Stimulated activated CD4-positive, alpha-beta T cell treated with anti-CD3 and anti-CD28 coated beads, TNF-alpha, amount 100 ng/mL, for 1 hour (primary cell): Measurements from ENCODE around the gene CLASRP.

Source experiments
- DNase-seq, 3 donors: peaks; one replicate each; pipeline ENCODE4 v3.0.0-alpha.2; 2020; ENCODE audit warnings: low read depth in 3 of 3, low spot score in 1 of 3

The CLASRP gene

DNA sequence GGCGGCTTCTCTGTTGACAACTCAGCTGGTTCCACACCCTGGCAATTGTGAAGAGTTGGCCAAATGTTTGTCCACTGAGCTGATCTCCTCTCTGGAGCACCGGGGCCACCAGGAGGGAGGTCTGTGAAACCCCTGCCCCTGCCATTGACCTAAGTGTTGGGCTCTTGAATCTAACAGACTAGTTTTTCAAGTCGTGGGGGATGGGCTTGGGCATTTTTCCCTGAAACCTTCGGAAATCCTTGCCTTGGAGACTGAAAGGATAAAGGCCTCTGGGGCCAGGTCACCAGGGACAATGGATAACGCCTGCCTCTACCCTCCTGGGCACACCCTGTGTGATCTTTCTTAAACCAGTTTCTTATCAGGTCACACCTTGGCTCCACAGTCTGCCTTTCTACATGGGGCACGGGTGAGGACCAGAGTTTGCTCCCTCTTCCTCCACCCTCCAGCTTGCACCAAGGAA lies 41.1 kb downstream of the CLASRP start:
- DNase-seq, result no peak

DNA sequence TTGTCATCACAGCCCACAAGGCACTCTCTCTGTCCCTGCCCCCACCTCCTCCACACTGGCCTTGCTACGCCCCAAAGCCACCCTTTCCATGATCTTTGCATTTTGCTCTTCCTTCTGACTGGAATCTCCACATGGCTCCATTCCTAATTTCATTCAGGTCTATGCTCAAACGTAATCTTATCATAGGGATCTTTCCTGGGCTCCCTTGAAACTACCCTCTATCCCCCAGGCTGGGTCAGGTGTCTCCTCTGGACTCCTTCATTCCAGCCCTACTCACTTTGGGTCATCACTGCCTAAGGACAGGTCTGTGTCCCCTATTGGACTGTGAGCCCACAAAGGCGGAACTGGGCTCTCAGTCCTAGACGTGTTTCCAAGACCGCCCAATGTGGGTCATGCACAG lies 43.3 kb downstream of the CLASRP start:
- DNase-seq, result no peak

DNA sequence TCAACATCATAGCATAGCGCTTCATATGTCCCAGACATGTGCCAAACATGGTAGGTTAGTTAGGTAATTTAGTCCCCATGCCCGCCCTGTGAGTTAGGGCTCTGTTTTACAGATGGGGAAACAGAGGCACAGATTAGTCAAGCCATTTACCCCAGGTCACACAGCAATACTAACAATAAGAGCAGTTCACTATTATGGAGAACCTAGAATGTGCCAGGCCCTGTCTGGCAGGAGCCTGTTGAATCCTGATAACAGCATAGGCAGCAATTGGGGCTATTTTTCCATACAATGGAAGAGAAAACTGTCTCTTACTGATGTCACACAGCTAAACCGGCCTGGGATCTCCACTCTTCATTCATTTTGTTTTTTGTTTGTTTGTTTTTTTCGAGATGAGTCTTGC lies 47.6 kb downstream of the CLASRP start:
- DNase-seq, result no peak

DNA sequence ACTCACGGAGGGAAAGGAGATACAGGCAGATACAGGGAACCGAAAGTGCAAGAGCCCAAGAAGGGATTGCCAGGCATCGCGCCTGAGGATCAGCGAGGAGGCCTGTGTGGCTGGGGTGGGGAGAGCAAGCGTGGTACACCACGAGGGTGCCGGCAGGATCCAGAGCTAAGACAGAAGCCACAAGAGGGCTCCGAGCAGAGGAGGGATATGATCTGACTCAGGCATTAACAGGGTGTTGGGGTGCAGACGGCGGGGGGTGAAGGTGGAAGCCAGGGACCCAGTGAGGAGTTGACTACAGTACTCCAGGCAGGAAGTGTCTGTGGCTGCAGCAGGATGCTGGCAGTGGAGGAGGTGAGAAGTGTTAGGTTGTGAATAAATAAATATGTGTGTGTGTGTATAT lies 48.7 kb downstream of the CLASRP start:
- DNase-seq, result peak in 1 of 3 donors; percentile 18

DNA sequence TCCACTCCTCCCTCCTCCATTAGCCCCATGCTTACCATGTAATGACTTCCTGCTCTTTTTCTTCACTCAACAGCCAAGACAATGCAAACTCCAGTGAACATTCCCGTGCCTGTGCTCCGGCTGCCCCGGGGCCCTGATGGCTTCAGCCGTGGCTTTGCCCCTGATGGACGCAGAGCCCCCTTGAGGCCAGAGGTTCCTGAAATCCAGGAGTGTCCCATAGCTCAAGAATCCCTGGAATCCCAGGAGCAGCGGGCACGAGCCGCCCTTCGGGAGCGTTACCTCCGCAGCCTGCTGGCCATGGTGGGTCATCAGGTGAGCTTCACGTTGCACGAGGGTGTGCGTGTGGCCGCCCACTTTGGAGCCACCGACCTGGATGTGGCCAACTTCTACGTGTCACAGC lies 51.2 kb downstream of the CLASRP start:
- no peak for DNase-seq

DNA sequence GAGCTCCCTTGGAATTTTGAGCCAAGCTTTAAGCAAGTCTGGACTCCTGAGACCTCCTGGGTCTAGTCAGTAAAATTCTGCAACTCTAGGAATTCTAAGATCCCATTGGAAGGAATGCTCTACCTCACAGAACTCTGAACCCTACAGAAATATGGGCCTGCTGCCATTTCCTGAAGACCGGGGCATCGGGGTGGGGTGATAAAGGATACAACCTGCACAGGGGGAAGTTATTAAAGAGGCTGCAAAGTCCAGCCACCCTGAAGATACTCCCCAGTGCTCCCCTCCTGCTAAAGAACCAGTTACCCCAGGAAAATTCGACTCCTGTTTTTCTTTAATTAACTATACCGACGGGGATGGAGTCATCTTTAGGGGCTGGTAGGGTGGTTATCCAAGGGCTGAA lies 51.8 kb downstream of the CLASRP start:
- DNase-seq, result no peak

DNA sequence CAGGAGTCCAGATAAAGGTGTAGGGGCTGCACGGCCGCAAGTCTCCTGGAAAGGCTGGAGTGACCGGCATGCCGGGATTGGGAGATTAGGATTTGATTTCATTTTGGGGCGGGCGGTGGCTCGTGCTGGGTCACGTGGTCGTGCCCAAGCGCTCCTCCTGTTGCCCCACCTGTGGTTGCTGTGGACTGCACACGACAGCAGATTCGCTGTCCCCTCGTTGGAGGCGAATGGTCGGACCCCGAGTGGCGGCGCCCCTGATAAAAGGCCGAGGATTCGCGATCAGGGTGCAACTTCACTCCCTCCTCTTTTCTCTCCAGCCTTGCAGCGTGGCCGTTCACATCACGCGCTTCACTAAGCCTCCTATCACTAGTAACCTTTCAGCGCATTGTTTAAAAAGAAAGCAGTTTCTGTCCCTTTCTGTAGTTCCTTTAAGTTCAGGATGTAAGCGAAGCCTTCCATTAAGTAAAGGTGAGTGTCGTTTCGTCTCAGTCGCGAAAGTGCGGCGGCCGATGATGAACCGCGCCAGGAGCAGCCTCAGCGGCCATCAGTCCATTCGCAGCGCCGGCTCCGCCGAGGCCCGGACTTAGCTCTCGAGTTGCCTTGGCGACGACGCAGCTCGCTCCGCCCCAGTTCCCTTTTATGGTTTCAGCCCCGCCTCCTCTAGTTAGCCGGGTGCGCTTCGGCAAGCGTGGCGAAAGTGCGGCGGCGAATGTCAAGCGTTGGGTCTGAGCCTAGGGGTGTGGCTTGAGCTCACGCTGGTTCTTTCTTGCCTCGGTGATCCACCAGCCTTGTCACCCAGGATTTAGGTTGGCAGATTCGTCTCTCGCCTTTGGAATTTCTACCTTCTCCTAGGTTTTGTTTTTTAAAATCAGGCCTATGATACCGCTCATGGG lies 52.4 kb downstream of the CLASRP start:
- DNase-seq, result peak; percentile 85 to 97 (median 94)

DNA sequence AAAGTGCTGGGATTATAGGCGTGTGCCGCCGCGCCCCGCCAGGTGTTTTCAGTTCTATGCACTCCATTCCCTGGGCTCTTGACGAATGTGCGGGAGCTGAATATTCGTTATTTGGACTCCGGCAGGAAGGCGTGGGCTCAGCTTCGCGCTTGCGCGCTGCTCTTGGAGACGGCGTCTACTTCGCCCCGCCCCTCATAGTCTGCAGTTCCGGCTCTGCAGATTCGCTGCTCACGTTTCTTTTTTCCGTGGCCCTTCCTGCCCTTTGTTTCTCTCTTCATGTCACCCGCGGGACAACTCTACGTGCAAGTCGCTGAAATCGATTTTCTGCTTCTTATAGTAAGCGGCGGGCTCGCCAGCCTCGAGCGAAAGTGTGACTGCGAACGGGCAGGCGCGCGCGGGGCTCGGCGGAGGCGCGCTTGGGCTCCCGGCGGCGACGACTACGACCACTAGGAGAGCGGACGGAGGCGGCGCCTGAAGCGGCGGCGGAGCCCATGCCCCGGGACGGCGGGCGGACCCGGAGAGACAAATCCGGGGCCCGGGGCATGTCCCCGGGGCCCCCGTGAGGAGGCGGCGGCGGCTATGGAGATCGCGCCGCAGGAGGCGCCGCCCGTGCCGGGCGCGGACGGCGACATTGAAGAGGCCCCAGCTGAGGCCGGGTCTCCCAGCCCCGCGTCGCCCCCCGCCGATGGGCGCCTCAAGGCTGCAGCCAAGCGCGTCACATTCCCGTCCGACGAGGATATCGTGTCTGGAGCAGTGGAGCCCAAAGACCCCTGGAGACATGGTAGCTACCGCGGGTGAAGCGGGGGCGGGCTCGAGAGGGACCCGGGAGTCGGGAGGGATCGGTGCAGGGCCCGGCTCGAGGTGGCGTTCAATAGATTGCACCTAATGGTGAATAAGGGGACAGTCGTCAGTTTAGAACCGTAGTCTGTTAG lies 54.2 kb downstream of the CLASRP start, which contains the start of gene PPP1R37:
PPP1R37 (plus strand) TSS at position 433 of the 932 bp plus-strand sequence; CDS start at position 580, 147 bp downstream.
- DNase-seq, result peak; percentile 81 to 82 (median 82)

DNA sequence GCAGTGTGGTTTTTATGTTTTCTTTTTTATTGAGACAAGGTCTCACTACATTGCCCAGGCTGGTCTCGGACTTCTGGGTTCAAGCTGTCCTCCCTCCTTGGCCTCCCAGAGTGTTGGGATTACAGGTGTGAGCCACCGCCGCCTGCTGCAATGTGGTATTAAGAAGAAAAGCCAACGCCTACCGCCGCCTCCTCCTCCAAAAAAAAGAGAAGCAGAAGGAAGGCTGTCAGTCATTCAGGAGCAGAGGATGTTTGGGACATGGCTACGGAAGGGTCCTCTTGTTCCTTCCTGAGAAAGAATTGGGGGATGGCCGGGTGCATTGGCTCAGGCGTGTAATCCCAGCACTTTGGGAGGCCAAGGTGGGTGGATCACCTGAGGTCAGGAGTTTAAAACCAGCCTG lies 55.3 kb downstream of the CLASRP start:
- DNase-seq, result no peak

DNA sequence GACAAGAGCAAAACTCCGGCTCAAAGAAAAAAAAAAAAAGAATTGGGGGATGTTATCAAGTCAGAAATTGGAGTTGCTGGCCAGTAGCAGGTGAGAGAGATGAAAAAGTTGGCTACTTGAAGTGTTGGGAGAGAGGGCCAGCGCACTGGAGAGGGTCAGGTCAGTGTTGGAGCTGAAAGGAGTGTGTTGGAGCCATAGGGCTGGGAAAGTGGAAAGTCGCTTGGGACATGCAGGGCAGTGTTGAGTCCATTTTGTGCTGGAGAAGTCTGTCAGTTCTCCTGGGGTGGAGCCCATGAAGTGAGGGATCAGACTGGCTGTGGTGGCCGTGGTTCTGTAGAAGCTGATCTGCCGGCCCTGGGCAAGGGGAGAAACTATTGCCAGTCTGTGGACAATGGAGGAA lies 55.9 kb downstream of the CLASRP start:
- no peak for DNase-seq

DNA sequence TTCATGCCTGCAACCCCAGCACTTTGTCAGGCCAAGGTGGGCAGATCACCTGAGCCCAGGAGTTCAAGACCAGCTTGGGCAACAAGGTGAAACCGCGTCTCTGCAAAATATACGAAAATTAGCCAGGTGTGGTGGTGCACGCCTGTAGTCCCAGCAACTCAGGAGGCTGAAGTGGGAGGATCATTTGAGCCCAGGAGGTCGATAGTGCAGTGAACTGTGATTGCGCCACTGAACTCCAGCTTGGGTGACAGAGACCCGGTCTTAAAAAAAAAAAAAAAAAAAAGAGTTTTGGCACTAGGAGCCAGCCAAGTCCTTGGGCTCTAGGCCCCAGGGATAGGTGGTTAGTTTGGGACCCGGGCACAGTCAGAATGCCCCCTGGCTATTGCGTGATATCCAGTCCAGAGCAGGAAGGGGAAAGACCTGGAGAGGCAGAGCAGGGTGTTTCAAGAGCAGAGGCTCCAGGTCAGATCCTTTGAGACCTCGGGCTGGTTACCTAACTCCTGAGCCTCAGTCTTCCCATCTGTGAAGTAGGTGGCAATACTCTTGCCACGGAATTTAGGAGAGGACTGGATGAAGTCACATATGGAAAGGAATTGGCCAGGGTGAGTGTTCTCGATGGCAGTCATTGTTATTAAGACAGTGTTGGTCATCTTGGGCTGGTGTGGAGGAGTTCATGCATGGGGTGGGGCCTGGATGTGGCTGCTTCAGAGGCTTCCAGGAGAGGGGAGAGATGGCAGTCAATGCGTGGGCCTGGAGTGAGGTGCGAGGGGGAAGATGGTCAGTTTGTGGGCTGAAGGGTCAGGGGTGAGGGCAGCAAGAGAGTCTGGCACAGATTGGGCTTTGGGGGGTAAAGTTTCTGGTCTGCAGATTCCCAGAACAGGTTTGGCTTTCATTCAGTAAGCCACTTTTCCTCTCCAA lies 56.9 kb downstream of the CLASRP start:
- DNase-seq, result no peak

DNA sequence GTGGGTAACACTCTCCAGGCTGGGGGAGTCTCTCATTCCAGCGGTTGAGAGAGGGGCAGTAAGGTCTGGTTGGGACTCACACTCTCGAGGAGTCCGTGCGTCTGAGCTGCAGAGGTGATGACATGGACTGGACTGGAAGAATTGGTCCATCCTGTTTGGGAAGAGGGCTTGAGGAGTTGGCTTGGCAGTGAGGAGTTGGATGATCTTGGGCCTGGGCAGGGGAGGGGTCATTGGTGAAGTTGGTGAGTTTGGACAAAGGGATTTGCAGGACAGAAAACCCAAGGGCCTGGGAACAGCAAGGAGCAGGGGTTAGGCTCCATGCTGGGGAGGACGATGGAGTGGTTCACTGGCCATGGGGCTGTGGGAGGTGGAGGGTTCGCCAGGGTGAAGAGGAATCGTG lies 57.9 kb downstream of the CLASRP start:
- DNase-seq, result no peak

DNA sequence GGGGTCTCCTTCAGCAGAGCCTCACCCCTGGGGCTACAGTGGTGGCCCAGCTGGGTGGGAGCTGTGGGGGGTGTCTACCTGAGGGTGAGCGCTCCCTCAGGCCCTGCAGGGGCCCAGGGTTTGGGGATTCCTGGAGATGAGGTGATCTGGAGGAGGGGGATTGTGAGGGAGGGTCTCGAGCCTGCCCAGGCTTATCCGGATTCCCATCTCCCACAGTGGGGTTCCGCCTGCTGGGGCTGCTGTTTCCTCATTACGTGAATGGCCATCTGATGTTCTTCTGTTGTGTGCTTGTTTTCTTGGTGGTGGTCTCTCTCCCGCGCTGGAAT lies 58.6 kb downstream of the CLASRP start:
- no peak for DNase-seq

DNA sequence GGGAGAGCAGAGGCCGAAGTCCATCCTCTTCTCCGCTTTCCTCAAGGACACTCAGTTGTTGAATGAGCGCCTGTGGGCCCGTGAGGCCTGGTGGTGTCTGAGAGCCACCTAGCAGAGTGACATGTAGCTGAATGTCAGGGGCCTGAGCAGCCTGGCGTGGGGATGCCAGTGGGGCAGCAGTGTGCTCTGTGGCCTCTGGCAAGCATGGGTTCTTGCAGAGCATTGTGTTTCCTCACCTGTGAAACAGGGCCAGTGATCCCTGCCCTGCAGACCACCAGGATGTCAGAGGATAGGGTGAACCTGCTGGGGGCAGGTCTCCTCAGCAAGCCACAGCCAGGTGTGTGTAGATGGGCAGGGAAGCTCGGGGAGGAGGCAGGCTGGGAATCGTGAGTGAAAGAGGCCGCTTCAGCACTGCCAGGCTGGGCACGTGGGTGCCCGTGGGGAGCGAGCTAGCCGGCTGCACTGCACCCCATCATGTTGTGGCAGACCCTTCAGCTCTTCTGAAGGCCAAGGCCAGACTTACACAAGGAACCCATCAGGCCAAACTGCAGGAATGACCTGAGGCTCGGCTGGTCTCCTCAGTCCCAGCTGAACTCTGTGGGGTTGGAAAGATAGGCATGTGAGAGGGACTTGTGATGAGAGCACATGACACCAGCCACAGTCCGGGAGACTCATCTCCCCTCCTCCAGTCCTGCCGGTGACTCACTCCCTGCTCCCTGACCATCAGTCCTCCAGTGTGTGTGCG lies 59.1 kb downstream of the CLASRP start:
- no peak for DNase-seq

DNA sequence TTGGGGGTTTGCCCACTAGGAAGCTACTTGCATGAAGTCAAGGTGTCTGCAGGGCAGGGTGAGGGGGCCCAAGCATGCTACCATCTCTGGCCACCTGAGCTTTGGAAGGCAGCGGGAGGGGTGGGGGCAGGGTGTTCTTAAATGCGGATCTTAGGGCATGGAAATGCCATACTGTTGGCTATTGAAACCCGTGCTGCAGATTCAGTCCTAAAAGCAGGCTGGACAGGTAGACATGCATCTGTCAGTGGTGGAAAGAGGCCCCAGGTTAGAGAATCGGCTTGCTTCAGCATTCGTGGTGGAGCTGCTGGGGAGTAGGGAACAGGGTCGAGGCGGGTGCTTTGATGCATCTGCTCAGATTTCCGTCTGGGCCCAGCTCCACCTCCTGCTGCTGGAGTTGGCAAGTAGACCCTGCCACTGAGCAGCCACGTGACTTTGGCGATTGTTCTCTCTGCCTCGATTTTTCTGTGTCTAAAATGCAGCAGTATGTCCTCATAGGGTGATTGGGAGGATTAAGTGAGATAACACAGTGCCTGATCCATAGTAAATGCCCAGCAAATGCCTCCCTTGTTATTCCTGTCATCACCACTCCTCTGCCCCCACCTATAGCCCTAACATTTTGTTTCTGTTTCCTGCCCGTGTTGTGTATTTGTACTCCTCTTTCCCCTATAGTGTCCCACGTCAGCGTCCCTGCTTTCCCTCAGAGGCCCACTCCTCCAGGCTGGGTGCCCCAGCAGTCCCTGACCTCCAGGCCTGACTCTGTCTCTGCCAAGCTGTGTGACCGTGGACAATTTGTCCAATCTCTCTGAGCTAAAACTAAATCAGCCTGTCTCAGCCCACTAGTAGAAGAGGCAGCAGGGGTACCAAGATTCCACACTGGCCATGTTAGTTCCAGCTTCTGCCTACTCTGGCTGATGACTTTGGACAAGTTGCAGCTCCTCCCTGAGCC lies 59.9 kb downstream of the CLASRP start:
- DNase-seq, result no peak

DNA sequence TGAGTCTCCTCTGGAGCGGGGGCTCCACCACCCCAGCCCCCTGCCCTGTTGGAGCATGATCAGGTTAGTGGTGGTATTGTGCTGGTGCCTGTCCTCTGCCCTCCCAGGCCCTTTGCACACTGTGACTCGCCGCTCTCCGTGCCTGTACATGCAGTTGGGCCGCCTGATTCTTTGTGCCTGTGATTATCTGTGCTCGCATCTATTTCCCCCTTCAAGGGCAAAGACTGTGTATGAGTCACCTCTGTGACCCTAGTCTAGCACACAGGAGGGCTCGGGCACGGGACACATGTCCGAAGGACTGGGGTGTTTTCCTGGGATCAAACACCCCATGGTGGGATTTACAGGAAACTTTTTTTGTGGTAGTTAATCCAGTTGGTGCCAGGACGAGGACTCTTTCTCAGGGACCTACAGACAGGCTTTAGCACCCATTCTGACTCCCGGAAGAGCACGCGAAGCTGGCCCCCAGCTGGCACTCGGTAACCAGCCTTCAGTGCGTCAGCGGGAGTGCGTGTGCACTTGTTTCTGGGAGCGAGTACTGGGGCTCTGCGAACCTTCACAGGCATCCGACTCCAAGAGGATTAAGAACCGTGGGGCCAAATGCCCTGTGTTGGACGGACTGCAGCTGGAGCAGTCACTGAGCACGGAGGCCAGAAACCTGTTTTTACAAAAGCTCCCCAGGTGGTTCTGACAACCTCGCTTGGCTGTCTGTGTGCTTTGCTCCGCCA lies 60.8 kb downstream of the CLASRP start:
- no peak for DNase-seq

DNA sequence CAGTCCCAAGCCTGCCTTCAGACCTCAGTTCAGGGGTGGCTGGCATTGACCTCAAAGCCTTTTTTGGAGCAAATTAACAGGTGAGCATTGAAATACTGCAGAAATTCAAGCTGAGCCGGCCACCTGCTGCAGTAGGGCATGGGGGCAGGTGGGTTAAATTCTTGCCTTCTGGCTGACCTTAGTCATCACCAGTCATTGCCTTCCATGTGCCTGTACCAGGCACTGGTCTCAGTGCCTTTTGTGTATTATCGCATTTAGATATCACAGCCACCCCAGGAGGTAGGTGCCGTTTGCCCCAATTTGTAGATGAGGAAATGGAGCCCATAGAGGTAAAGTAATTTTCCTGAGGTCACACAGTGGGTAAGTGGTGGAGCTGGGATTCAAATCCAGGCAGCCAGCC lies 61.4 kb downstream of the CLASRP start:
- no peak for DNase-seq

DNA sequence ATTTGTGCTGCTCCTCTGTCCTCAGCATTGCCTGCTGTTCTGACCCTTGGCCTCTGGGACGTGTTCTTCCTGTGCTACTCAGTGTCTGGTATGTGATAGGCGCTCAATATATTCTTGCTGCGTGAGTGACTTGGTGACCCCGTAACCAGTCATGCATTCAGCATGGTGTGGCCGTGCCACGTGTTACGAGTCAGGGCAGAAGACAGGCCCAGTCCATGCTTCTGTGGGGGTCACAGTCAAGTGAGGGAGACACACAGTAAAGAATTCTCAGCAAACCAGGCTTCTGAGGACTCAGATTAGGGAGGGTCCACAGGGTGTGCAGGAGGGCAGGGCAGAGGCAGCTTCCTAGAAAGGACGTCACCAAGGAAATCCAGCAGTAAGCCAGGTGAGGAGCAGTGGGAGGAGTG lies 62.0 kb downstream of the CLASRP start:
- DNase-seq, result no peak
